Measurements from ENCODE around the gene APBB2.

The APBB2 gene

GRCh38 chr4:41160012-41160789 lies 54.1 kb downstream of the APBB2 start:
- in situ Hi-C loops (cut with MboI; ENCODE audit: low sequenced_read_pairs, unreplicated experiment) = no loop called here
- DNase-seq (ENCODE audit: low spot score) = no peak
- no peak for TF ChIP-seq CTCF (IDR thresholded peaks at IDR 0.05; ENCODE audit: borderline replicate concordance, control extremely low read depth, extremely low read depth, insufficient read depth, missing control alignments)

DNA sequence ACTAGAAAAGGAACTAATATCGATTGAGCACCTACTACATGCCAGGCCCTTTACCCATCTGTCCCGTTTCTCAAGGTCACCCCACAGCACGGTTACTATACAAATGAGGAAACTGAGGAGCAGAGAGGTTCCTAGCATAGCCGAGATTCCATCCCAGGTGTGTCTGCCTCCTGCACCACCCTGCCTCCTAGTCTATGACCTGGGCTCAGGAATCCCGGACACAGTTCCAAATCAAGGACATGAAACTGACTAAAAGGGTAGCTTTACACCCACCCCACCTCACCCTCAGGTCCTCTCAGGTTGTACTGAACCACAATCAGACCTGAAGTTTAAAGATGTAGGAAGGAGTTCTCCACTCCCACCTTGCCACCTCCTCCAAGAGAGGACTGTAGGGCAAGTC lies 55.6 kb downstream of the APBB2 start:
- in situ Hi-C loops (cut with MboI; ENCODE audit: low sequenced_read_pairs, unreplicated experiment) = no loop called here

GRCh38 chr4:41158274-41158673 lies 56.1 kb downstream of the APBB2 start:
- TF ChIP-seq CTCF (IDR thresholded peaks at IDR 0.05; ENCODE audit: borderline replicate concordance, control extremely low read depth, extremely low read depth, insufficient read depth, missing control alignments) = no peak
- DNase-seq (ENCODE audit: low spot score) = no peak
- in situ Hi-C loops (cut with MboI; ENCODE audit: low sequenced_read_pairs, unreplicated experiment) = no loop called here

More for the DNA sequence above, 55.6 kb downstream of the APBB2 start:
- no peak for TF ChIP-seq CTCF (IDR thresholded peaks at IDR 0.05; ENCODE audit: borderline replicate concordance, control extremely low read depth, extremely low read depth, insufficient read depth, missing control alignments)
- no peak for DNase-seq (ENCODE audit: low spot score)

- no peak for TF ChIP-seq CTCF (IDR thresholded peaks at IDR 0.05; ENCODE audit: borderline replicate concordance, control extremely low read depth, extremely low read depth, insufficient read depth, missing control alignments)
- in situ Hi-C loops (cut with MboI; ENCODE audit: low sequenced_read_pairs, unreplicated experiment) = no loop called here
- DNase-seq (ENCODE audit: low spot score) = no peak
These were observed 57.3 kb downstream of the APBB2 start for GRCh38 chr4:41157009-41157408.

DNA sequence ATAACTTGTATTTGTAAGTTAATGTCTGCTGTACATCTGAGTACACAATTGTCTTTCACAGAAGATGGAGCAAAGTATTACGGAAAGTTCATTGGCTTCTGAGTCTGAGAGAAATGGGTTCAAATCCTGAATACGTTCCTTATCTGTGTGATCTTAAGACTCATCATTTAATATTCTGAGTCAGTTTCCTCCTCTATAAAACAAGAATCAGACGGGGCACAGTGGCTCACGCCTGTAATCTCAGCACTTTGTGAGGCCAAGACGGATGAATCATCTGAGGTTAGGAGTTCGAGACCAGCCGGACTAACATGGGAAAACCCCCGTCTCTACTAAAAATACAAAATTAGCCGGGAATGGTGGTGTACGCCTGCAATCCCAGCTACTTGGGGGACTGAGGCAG lies 57.8 kb downstream of the APBB2 start:
- in situ Hi-C loops (cut with MboI; ENCODE audit: low sequenced_read_pairs, unreplicated experiment) = no loop called here
- TF ChIP-seq CTCF (IDR thresholded peaks at IDR 0.05; ENCODE audit: borderline replicate concordance, control extremely low read depth, extremely low read depth, insufficient read depth, missing control alignments) = no peak
- DNase-seq (ENCODE audit: low spot score) = no peak

GRCh38 chr4:41155194-41155830 lies 59.0 kb downstream of the APBB2 start:
- DNase-seq (ENCODE audit: low spot score) = no peak
- TF ChIP-seq CTCF (IDR thresholded peaks at IDR 0.05; ENCODE audit: borderline replicate concordance, control extremely low read depth, extremely low read depth, insufficient read depth, missing control alignments) = no peak
- in situ Hi-C loops (cut with MboI; ENCODE audit: low sequenced_read_pairs, unreplicated experiment) = no loop called here

Data from GM13976 (cell line).